Fibroblast of skin of scalp (primary cell): Measurements from ENCODE around the gene ACSS1.

Experiments used
- DNase-seq: peaks from one replicate; pipeline ENCODE4 v3.0.0-alpha.2; 2013

Gene ACSS1

DNA sequence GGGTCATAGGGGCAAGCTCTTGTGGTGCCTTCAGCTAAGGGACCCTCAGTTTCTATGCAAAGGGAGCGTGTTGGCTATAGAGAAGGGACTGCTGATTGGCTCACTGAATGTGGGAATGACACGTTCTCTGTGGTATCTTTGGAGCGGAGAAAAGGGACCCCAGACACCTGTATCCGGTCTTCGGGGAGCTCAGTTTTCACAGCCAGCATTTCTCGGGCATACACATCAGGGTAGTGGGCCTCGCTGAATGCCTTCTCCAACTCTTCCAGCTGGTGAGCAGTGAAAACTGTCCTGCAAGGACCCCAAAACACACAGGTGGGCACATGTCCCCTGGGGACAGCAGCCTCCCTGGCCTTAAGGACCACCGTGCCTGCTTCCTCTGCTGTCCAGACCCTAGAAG lies 20.7 kb upstream of the ACSS1 start:
- DNase-seq, result no peak

DNA sequence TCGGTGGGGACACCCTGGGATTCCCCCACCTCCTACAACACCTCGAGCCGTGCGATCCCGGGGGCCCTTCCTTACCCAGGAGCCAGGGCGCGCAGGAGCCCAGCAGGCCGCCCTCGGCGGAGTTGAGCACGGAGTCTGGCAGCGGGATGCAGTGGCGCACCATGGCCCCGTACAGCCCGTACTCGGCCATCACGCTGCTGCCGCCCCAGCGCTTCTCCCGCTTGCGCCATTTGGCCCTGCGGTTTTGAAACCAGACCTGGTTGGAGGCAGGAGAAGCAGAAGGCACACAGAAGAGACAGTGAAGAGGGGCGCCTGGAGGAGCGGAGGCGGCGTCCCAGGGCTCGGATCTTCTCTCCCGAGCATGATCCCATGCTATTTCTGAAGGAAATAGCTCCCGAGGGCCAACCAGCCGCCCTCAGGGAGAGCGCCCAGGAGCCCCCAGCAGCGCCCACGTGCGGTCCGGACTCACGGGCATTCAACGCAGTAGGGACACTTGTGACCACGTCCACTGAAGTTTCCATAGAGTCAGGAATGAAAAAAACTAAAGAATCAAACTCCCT lies 19.8 kb upstream of the ACSS1 start:
- no peak for DNase-seq

DNA sequence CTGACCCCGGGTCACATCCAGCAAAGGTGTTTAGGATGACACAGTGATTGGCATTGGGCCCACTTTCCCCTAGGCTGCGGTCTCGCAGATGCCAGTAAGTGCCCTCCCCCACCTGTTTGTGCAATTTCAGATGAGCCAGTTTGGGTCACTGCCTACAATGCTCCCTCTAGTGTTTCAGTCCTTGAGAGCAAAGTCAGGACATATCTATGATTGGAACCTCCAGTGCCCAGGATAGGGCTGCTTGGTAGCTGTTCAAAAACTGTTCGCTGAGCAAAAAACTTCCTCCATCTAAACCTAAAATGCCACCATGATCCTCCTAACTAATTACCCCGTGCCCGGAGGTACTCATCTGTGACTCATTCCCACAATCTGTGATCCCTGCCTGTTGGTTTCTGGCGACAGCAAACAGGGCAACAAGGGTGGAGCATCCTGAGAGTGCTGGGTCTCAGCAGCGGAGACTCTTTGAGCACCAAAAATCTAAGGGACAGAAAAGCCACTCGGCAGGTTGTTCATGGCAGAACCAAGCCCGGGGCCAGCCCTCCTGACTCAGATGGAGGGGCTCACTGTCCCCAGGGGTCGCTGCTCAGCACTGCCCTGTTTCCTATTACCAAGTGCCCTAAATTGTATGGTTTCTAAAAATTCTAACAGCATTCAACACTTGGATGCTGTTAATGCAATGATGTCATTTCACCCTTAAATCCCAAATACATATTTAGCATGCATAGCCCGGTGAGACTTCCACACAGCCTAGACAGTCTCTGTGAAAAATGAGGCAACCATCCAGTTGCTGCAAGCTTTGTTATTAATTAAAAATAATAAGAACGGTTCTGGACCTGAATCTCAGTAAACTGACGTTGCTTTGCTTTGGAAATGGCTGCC lies 19.0 kb upstream of the ACSS1 start:
- DNase-seq, result peak; percentile 7

- no peak for DNase-seq
These were observed 18.3 kb upstream of the ACSS1 start for GRCh38 chr20:25076201-25076600.

- DNase-seq, result no peak
These were observed 15.6 kb upstream of the ACSS1 start for GRCh38 chr20:25073544-25073943.

DNA sequence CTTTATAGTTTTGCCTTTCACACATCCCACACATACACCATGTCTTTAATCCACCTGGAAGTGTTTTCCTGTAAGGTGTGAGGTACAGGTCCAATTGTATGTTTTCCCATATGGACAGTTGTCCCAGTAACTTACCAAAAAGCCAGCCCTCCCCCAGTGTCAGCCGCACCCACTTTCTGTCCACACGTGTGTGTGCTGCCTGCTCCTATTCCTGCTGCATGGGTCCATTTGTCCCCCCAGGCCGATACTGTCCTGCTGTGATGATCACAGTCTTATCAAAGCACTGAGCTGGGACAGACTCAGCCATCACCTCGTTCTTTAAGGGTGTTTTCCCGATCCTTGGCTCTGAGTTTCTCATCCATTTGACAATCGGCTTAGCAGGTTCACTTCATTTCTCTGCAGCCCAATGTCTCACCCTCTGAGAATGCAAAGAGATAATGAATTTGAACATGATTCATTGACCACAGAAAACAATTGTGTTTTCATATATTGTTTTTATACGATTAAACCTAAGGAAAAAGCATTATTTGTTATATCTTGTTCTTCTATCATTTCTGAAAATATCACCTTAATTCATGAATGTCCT lies 14.4 kb upstream of the ACSS1 start:
- DNase-seq, result no peak

- DNase-seq, result no peak
These were observed 13.8 kb upstream of the ACSS1 start for GRCh38 chr20:25071734-25072133.

DNA sequence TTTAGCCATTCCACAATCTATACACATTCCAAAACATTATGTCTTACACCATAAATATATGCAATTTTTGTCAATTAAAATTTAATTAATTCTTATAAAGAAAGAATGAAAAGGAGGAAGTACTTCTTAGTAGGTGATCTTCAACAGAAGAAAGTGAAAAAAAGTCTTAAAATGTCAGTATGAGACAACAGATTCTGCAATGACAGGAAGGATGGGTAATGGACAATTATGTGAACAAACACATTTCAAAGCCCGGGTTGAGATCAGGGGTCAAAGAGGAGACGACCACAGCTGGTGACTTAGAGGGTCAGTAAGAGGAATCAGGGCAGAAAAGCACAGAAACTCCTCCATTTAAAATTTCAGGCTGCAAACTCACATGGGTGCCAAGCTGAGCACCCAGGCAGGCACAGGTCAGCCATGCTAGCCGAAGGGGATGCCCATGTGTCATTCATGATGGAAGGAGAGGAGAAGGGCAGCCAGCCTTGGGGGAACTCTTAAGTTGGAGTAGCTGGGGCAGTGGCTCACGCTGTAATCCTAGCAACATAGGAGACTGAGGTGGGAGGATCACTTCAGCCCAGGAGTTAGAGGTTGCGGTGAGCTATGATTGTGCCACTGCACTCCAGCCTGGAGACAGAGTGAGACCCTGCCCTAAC lies 13.0 kb upstream of the ACSS1 start:
- DNase-seq, result no peak

- DNase-seq, result no peak
These were observed 9.4 kb upstream of the ACSS1 start for GRCh38 chr20:25067102-25067987.

- DNase-seq, result no peak
These were observed 8.4 kb upstream of the ACSS1 start for GRCh38 chr20:25066386-25066785.

GRCh38 chr20:25065625-25066338 lies 7.8 kb upstream of the ACSS1 start:
- DNase-seq, result peak; percentile 61

DNA sequence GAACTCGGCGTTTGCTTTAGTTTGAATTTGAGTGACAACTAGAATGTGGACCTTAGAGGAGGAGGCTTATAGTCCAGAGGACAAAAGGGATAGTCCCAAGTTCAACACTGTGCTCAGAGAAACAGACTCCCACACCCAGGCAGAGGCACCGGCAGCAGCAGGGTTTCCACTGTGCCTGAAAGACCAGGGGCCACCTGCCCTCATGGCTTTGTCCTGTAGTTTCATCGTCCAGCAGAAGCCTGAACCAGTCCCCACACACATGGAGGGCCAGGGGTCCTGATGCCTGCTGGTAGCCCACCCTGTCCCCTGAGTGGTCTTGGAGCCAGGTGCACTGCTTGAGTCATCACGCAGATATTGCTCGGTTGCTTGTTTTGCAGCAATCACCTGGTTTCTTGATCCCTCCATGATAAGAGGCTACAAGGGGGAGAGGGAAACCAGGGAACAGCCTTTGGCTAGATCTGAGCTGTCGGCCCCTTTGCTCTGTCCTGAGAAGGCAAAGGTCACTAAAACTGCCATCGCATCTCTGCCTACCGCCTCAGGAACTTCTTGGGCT lies 7.2 kb upstream of the ACSS1 start:
- DNase-seq, result no peak

- DNase-seq, result no peak
These were observed 6.7 kb upstream of the ACSS1 start for GRCh38 chr20:25064561-25065071.

DNA sequence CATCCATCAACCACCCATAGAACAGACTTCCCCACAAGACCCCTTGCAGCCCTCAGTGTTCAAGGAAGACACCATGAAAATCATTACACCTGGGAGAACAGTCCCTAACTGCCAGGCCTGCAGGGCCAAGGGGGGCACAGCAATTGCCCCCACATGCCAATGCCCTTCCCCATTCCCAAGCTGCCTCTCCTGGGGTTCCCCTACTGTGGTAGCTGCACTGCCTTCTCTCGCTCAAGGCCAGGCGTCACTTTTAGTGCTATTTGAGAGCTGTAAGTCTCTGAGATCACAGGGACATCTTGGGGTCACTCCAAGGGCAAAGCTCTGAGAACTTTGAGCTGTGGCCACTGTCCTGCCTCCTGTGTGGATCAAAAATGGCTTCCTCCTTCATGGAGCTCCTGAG lies 6.0 kb upstream of the ACSS1 start:
- DNase-seq, result no peak

DNA sequence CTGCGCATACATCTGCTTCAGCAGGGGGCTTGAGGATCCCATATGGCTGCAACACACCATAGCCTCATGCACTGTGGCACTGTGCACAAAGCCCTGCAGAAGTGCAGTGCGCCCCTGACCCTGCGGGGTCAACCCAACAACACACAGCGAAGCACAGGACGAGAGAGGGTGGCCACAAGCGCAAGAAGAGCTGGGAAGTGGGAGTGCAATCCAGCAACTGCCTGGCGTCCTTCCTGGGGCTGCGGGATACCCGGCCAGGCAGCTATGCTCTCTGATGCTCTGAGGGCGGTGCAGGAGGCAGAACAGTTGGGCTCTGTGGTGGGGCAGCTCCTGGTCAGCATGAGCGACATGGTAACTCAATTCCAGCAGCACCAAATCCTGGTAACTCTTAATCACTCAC lies 5.6 kb upstream of the ACSS1 start:
- DNase-seq, result no peak

DNA sequence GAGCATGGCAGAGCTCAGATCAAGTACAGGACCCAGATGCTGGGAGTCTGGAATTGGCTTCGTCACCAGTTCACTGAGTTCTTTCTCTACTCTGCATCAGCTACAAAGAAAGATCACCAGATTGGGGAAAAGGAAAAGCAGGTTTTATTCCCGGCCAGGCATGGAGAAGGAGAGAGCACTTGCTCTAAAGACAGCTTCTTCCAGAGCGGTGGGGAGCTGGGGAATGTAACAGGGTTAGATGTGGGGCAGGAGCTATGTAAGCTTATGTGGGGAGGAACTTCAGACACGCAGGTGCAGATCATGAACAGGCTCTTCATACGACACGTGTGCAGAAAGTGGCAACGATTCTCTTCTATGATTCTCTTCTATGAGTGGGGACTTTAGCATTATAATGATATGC lies 4.9 kb upstream of the ACSS1 start:
- DNase-seq, result no peak

- no peak for DNase-seq
These were observed 4.0 kb upstream of the ACSS1 start for GRCh38 chr20:25061821-25062530.

GRCh38 chr20:25061103-25061799 lies 3.3 kb upstream of the ACSS1 start:
- DNase-seq, result no peak

DNA sequence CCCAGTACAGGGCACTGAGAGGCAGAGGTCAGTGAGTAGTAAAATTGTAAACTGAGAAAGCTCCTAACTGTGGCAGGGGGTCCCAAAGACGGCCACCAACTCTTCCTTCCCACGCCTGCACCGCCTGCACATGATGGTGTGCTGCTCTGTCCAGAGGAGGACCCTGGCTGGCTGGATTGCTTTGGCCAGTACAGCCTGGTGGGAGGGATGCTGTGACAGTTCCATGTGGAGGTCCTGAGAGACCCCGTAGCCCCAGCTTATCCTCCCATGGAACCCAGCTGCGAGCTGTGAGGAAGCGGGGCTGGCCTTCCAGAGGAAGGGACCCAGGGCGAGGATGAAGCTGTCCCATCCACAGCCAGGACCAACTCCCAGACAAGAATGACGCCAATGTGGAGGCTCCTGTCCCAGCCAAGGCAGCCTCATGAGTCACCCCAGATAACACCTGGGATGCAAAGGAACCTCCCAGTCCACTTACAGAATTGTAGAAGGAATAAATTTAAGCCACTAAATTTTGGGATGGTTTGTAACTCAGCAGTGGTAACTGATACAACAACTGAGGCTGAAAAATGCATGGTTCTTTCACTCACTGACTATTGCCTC lies 2.0 kb upstream of the ACSS1 start:
- DNase-seq, result no peak
